ENCODE results near the gene BOLL. TPM values are rescaled to one million over a fixed set of nuclear protein-coding genes. Genes with fewer than 3 reads are reported as not detected.
"Not testable (repeated sequence)": the region's sequence is repeated elsewhere in the genome, so short reads cannot be mapped to it uniquely, and the experiment has no call there.

BOLL gene, protein sequence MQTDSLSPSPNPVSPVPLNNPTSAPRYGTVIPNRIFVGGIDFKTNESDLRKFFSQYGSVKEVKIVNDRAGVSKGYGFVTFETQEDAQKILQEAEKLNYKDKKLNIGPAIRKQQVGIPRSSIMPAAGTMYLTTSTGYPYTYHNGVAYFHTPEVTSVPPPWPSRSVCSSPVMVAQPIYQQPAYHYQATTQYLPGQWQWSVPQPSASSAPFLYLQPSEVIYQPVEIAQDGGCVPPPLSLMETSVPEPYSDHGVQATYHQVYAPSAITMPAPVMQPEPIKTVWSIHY
- not detected in 2 replicates for total RNA-seq (2014; rRNA removed; shearing (Covaris generic); ENCODE audit: low replicate concordance)

DNA sequence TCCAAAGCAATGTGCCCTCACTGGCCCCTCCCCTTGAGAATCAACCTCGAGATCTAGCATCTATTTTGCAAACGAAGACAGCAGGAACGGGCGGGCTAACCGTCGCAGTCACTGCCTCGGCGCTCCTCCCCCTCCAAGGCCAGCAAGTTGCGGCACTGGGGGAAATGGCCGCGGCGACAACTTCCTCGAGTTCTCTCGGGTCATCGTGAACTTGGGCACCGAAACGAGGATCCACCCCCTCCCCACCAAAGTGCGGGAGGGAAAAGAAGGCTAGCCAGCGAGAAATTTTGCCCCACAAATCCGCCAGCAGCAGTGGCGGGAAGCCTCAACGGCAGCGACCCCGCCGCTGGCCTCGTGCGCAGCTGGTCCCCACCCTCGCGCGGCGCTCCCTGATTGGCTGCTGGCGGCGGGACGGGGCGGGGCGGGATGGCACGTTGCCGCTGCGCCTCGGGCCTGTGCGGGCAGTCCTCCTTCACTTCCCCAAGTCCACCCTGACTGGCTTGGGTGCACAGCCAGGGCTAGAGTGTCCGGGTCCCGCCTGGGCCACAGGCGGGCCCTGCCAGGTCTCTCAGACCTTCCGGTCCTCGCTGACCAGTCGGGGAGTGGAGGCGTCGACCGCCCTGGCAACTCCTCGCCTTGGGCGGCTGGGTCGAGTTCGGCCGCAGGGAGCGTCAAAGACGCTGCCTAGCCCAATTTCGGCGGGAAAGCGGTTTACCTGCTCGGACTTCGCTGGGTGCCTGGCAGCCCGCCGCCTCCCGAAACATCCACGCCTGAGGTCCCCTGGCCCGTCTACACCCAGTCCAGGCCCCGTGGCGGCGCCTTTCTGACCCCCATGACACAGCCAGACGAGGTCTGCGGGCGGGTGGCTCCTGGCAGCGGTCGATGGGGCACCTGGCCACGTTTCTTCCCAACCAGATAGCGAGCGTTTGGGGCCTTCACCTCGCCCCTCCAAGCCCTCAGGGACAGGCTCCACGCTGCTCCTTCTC is at the start of gene BOLL:
Gene BOLL, minus strand, starts transcription at position 364 of the 986 bp plus-strand sequence. CDS start 3,469 bp downstream, outside the sequence.
- H3K36me3 ChIP-seq, result no peaks in the 10 kb centered on the region
- H3K4me3 ChIP-seq, result no peak within 1 kb of the TSS
- no peaks in the 10 kb centered on the region for H3K9me3 ChIP-seq
- H3K27me3 ChIP-seq, result no peaks in the 10 kb centered on the region
- DNase-seq, result no peak

DNA sequence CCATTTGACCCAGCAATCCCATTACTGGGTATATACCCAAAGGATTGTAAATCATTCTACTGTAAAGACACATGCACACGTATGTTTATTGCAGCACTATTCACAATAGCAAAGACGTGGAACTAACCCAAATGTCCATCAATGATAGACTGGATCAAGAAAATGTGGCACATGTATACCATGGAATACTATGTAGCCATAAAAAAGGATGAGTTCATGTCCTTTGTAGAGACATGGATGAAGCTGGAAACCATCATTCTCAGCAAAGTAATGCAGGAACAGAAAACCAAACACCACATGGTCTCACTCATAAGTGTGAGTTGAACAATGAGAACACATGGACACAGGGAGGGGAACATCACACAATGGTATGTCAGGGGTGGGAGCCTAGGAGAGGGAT is 49.7 kb upstream of the BOLL start:
- not testable (repeated sequence) for H3K36me3 ChIP-seq, H3K9me3 ChIP-seq, H3K4me3 ChIP-seq, H3K27me3 ChIP-seq, DNase-seq

DNA sequence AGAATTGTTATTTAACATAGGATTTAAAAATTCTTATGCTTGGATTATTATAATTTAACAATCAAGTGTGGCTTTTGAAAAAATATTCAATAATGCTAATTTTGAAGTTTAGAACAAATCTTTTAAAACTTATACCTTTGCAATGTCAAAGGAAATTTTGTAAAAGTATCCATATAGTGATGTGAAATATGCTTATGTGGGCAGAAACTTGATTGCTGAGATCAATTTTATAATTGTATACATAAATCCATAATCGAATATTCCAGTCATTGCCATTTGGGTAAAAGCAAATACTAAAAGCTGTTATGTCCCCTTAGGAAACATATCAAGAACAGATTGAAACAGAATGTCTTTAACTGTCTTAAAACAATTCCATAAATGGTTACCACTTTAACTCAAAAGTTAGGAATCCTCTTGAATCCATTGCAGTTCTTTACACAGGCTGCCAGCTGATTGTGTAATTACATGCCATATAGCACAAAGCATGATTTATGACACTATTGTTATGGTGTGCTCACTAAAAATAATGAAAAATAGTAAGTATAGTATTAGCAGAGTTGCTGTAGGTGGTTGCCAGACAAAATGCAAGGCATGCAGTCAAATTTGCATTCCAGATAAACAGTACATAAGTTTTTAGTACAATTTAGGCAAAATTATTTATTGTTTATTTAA is 43.5 kb upstream of the BOLL start:
- no peak for DNase-seq
- no peaks in the 10 kb centered on the region for H3K36me3 ChIP-seq
- no peaks in the 10 kb centered on the region for H3K27me3 ChIP-seq
- H3K4me3 ChIP-seq, result no peak overlapping the region
- H3K9me3 ChIP-seq, result no peaks in the 10 kb centered on the region

- H3K36me3 ChIP-seq, result no peaks in the 10 kb centered on the region
- H3K27me3 ChIP-seq, result no peaks in the 10 kb centered on the region
- no peak overlapping the region for H3K4me3 ChIP-seq
- H3K9me3 ChIP-seq, result no peaks in the 10 kb centered on the region
- DNase-seq, result no peak
Measured at GRCh38 chr2:197827618-197828017, 42.5 kb upstream of the BOLL start.

- Histone ChIP-seq H3K36me3 (no peaks in the 10 kb centered on the region), H3K27me3 (no peaks in the 10 kb centered on the region), H3K4me3 (no peak overlapping the region), H3K9me3 (no peaks in the 10 kb centered on the region)
- DNase-seq, result no peak
Measured at GRCh38 chr2:197822333-197822732, 37.2 kb upstream of the BOLL start.

DNA sequence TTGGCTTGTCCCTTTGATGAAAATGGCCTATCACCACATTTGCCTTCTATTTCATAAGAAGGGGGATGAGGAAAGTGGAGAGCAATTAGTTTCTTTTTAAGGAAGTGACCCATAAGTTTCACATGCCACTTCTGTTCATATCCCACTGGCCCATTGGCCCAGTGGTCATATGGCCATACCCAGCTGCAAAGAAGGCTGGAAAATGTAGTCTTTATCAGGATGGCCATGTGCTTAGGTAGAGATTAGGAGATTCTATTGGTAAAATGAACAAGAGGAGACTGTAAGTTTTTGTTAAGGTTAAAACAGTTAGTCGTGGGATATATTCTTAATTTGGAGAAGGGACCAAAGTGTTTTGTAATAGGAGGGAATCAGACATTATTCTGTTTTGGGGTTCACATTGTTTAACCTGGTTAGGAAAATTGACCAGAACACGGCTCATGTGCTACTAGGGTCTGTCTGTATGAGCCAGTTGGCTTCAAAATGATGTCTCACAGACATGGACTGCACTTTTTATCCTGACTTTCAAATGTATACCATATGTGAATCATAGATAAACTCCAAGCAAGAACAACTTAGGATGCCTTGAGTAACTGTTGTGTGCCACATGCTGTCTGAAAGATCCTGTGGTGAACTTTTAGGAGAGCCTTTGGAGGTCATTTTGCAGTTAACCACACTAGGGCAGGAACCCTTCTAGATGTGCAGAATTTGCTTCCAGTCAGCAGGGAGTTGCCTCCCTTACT is 36.6 kb upstream of the BOLL start:
- Histone ChIP-seq H3K4me3 (no peak overlapping the region), H3K36me3 (no peaks in the 10 kb centered on the region), H3K27me3 (no peaks in the 10 kb centered on the region), H3K9me3 (no peaks in the 10 kb centered on the region)
- DNase-seq, result no peak

DNA sequence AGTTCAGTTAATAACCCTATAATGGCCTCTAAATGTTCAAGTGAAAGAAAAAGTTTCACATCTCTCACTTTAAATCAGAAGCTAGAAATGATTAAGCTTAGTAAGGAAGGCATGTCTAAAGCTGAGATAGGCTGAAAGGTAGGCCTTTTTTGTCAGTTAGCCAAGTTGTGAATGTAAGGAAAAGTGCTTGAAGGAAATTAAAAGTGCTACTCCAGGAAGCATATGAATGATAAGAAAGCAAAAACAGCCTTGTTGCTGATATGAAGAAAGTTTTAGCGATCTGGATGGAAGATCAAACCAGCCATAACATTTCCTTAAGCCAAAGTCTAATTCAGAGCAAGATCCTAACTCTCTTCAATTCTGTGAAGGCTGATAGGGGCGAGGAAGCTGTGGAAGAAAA is 29.4 kb upstream of the BOLL start:
- no peak for DNase-seq
- H3K4me3 ChIP-seq, result no peak overlapping the region
- H3K27me3 ChIP-seq, result no peaks in the 10 kb centered on the region
- H3K9me3 ChIP-seq, result no peaks in the 10 kb centered on the region
- H3K36me3 ChIP-seq, result no peaks in the 10 kb centered on the region

- H3K9me3 ChIP-seq, result no peaks in the 10 kb centered on the region
- no peak overlapping the region for H3K4me3 ChIP-seq
- no peaks in the 10 kb centered on the region for H3K36me3 ChIP-seq
- H3K27me3 ChIP-seq, result no peaks in the 10 kb centered on the region
- peak; percentile 4 for DNase-seq
Measured at GRCh38 chr2:197813093-197813787, 28.1 kb upstream of the BOLL start.

DNA sequence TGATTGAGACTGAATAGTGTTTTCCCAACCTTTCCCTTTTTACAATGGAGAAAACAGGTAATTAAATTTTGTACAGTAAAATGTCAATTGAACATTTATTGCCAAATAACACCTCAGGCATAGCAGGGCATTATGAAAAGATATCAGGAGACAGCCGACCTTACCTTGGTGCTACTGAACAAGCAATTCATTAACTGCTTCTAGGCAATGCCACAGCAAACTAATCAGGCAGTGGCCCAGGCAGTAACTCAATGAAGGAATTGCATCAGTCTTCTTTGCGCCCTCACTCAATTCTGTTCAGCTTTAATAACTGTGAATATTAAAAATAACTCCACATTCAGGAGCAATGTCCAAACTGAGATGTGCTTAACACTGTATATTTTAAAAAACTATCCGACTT is 25.4 kb upstream of the BOLL start:
- H3K27me3 ChIP-seq, result peaks cover 15% of the 10 kb centered on the region
- H3K4me3 ChIP-seq, result no peak overlapping the region
- DNase-seq, result no peak
- no peaks in the 10 kb centered on the region for H3K36me3 ChIP-seq
- H3K9me3 ChIP-seq, result no peaks in the 10 kb centered on the region

DNA sequence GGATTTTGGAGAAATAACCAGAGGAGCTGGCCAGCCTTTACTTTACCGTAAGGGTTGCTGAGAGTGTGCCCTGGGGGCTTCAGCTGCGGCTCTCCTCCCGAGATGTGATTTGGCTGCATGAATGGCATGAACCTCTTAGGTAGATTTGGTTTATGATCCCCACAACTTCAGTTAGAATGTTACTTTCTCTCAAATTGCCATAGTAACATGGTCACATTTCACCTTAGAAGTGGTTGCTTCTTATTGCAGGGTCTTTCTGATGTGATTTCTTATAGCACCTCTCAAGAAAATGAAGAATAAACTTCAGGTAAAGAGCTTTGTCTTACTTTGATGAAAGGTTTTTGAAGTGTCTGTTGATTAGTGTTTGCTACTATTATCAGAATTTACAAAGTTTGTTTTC is 24.9 kb upstream of the BOLL start:
- no peak for DNase-seq
- no peak overlapping the region for H3K4me3 ChIP-seq
- H3K27me3 ChIP-seq, result peaks cover 20% of the 10 kb centered on the region
- H3K9me3 ChIP-seq, result no peaks in the 10 kb centered on the region
- no peaks in the 10 kb centered on the region for H3K36me3 ChIP-seq

GRCh38 chr2:197809064-197809463 is 23.9 kb upstream of the BOLL start:
- H3K36me3 ChIP-seq, result no peaks in the 10 kb centered on the region
- no peak for DNase-seq
- no peak overlapping the region for H3K4me3 ChIP-seq
- no peaks in the 10 kb centered on the region for H3K9me3 ChIP-seq
- H3K27me3 ChIP-seq, result peaks cover 24% of the 10 kb centered on the region

GRCh38 chr2:197805715-197806633 is 20.9 kb upstream of the BOLL start:
- H3K36me3 ChIP-seq, result no peaks in the 10 kb centered on the region
- H3K4me3 ChIP-seq, result no peak overlapping the region
- no peaks in the 10 kb centered on the region for H3K9me3 ChIP-seq
- peaks cover 29% of the 10 kb centered on the region for H3K27me3 ChIP-seq
- DNase-seq, result no peak

GRCh38 chr2:197804758-197805714 is 19.9 kb upstream of the BOLL start:
- H3K4me3 ChIP-seq, result peak overlapping the region; percentile 47
- no peaks in the 10 kb centered on the region for H3K36me3 ChIP-seq
- H3K9me3 ChIP-seq, result no peaks in the 10 kb centered on the region
- DNase-seq, result no peak
- H3K27me3 ChIP-seq, result peaks cover 29% of the 10 kb centered on the region

Measured in MG63 (cell line).